Body of pancreas (tissue), 4 donors: Measurements from ENCODE around the gene LATS2. TPM values are rescaled to one million over a fixed set of nuclear protein-coding genes. Genes with fewer than 3 reads are reported as not detected.

Experiments used
- ATAC-seq: fragments of 150-250 bp; one replicate; pipeline ENCODE4 v1.9.1; 2016
- DNase-seq, 4 donors: peaks; one replicate each; pipeline ENCODE4 v3.0.0-alpha.2; 2019
- H3K27ac ChIP-seq, 4 donors: fragments of 200-600 bp; sonication (generic); 1 replicate in 3 of 4; 2 replicates in 1 of 4; pipeline versions ENCODE4 v1.5.1 to v1.6.1; 2016 to 2019; ENCODE audit warnings: mild to moderate bottlenecking in 1 of 4, mixed read lengths in 1 of 4, moderate library complexity in 1 of 4
- H3K27me3 ChIP-seq, 2 donors: fragments of 200-600 bp; sonication (generic); one replicate each; pipeline ENCODE4 v1.6.0; 2016; ENCODE audit warnings: mild to moderate bottlenecking in 1 of 2
- H3K36me3 ChIP-seq, 2 donors: fragments of 200-600 bp; sonication (generic); replicated peaks in 1 of 2; 2 replicates each; pipeline ENCODE4 v1.5.1; 2016; ENCODE audit warnings: low read depth in 2 of 2; ENCODE audit not compliant: insufficient read depth in 1 of 2
- H3K4me1 ChIP-seq: fragments of 200-600 bp; sonication (generic); one replicate; pipeline ENCODE4 v1.6.0; 2016
- H3K4me3 ChIP-seq, 2 donors: fragments of 200-600 bp; sonication (generic); 1 replicate in 1 of 2; 2 replicates in 1 of 2; pipeline ENCODE4 v1.5.1; 2016 to 2019
- H3K9me3 ChIP-seq, 3 donors: fragments of 200-600 bp; sonication (generic); 1 replicate in 2 of 3; 2 replicates in 1 of 3; pipeline ENCODE4 v1.5.1; 2016
- POLR2A ChIP-seq, 3 donors: fragments of 450-650 bp; IDR thresholded peaks; one replicate each; pipeline ENCODE4 v1.6.1; 2016; ENCODE audit warnings: antibody characterized with exemption in 3 of 3, mild to moderate bottlenecking in 2 of 3
- WGBS, 2 donors: methylation state at CpG; one replicate each; pipeline ENCODE4 v1.1.5; 2017; 5-methylcytosine and 5-hydroxymethylcytosine counted together
- intact Hi-C: fragments of 100-400 bp; cut with DNase I; formaldehyde crosslinking; loops from one replicate; pipeline ENCODE4 v1.15.1; 2023
- total RNA-seq, 2 donors: library from RNA; depleted of rRNA; stranded (reverse); fragments of >200 nt; gene quantifications; one replicate each; pipeline ENCODE4 v1.1.0, GENCODE V29; 2016
- TF ChIP-seq, protein P1 (sequence below), 7 experiments: fragments of 450-650 bp in 4 of 7; fragments of 200-600 bp in 3 of 7; sonication (generic) in 3 of 7; IDR thresholded peaks; one replicate each; pipeline ENCODE4 v1.5.1; 2016 to 2019; ENCODE audit warnings: antibody characterized with exemption in 7 of 7

LATS2 gene
- total RNA-seq, 2 donors from 2014 or later: 12.2 to 17.5 TPM

DNA sequence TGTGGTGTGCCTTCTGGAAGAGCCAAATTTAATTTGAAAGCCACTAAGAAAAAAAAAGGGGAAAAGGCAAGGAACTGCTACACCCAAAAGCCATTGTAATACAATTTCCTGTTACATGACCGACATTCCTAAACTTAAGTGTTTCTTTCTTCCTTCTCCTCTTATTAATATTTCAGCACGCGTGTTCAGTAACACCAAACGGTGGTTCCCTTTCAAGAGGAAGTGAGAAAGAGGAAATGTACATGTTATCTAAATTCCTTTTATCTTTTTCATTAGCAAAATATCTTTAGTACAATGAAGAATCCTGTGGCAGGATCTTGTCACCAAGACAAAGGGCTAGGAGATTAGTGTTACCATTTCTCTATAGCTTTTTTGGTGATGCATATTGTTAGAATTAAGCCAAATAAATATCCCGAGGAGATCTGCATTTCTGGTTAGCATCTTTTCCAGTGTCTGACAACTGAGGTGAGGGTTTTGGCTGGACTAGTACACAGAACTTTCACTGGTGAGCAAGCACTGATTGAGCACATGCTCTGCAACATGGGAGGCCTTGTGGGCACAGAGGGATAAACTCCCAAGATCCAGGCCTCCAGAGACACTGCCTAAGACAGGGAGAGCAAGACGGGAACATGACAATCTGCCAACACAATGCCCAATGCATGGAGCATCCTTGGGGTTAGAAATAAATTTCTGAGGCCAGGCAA, 22.1 kb downstream of the LATS2 start:
- no peaks in the 10 kb centered on the region for H3K36me3 ChIP-seq
- no peak for ATAC-seq
- TF ChIP-seq, protein P1, sequence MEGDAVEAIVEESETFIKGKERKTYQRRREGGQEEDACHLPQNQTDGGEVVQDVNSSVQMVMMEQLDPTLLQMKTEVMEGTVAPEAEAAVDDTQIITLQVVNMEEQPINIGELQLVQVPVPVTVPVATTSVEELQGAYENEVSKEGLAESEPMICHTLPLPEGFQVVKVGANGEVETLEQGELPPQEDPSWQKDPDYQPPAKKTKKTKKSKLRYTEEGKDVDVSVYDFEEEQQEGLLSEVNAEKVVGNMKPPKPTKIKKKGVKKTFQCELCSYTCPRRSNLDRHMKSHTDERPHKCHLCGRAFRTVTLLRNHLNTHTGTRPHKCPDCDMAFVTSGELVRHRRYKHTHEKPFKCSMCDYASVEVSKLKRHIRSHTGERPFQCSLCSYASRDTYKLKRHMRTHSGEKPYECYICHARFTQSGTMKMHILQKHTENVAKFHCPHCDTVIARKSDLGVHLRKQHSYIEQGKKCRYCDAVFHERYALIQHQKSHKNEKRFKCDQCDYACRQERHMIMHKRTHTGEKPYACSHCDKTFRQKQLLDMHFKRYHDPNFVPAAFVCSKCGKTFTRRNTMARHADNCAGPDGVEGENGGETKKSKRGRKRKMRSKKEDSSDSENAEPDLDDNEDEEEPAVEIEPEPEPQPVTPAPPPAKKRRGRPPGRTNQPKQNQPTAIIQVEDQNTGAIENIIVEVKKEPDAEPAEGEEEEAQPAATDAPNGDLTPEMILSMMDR (IDR thresholded peaks at IDR 0.05): no peak
- no peak for TF ChIP-seq POLR2A (IDR thresholded peaks at IDR 0.05)

DNA sequence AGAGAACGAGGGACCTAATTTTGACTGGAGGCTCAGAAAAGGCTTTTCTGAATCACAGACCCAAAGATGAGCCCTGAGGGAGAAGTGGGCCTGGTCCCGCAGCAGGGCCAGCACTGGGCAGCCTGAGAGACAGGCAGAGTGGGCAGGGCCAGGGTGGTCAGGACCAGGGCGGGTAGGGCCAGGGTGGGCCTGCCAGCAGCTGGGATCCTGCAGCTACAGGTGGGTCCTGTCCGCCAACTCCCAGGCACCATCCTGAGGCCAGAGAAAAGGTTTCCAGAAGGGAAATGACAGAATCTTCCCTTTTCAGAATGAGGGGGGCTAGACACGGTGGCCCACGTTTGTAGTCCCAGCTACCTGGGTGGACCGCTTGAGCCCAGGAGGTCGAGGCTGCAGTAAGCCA, 23.7 kb downstream of the LATS2 start:
- intact Hi-C loops: no loop called here
- Histone ChIP-seq H3K9me3 (no peaks in the 10 kb centered on the region), H3K27ac (peak overlapping the region in 3 of 4 donors; percentile 27 to 90 (median 29)), H3K4me1 (peaks cover 53% of the 10 kb centered on the region), H3K4me3 (no peak overlapping the region), H3K27me3 (no peaks in the 10 kb centered on the region), H3K36me3 (no peaks in the 10 kb centered on the region)
- WGBS, 2 donors: 76 to 86% methylated on average over 5 to 7 of the region's 8 CpGs
- ATAC-seq: no peak
- TF ChIP-seq, protein P1 (IDR thresholded peaks at IDR 0.05): no peak
- TF ChIP-seq POLR2A (IDR thresholded peaks at IDR 0.05): no peak
- DNase-seq: no peak

More for the DNA sequence above, 22.1 kb downstream of the LATS2 start:
- Histone ChIP-seq H3K4me1 (peaks cover 37% of the 10 kb centered on the region), H3K9me3 (no peaks in the 10 kb centered on the region), H3K27me3 (no peaks in the 10 kb centered on the region), H3K27ac (peak overlapping the region in 3 of 4 donors; percentile 22 to 68 (median 24)), H3K4me3 (no peak overlapping the region)
- 51 to 53% methylated on average over 5 to 6 of the region's 6 CpGs for WGBS, 2 donors
- DNase-seq: no peak
- intact Hi-C loops: no loop called here

DNA sequence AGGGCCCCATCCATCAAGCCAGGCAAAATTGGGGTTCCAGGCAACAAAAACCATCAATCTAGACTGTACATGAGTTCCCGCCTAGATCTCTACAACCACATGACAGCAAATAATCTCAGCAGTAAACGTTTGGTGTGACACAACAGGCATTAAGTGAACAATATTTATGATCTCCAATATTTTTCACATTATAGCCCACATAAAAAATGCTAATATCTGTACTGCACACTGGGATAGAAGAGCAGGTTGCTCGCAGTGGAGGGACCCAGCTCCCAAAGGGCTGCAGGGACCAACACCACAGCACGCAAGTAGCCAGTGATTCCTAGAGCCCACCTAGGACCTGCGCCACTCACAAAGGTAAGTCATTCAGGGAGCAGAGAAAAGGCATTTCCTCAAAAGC, 25.9 kb downstream of the LATS2 start:
- Histone ChIP-seq H3K9me3 (no peaks in the 10 kb centered on the region), H3K36me3 (no peaks in the 10 kb centered on the region), H3K4me1 (peaks cover 65% of the 10 kb centered on the region), H3K27me3 (no peaks in the 10 kb centered on the region), H3K4me3 (no peak overlapping the region), H3K27ac (peak overlapping the region; percentile 46 to 90 (median 87))
- DNase-seq (no peak), ATAC-seq (no peak)
- intact Hi-C loops: no loop called here
- 33 to 66% methylated on average over 3 to 5 of the region's 5 CpGs for WGBS, 2 donors
- TF ChIP-seq, protein P1 (IDR thresholded peaks at IDR 0.05): no peak
- no peak for TF ChIP-seq POLR2A (IDR thresholded peaks at IDR 0.05)

DNA sequence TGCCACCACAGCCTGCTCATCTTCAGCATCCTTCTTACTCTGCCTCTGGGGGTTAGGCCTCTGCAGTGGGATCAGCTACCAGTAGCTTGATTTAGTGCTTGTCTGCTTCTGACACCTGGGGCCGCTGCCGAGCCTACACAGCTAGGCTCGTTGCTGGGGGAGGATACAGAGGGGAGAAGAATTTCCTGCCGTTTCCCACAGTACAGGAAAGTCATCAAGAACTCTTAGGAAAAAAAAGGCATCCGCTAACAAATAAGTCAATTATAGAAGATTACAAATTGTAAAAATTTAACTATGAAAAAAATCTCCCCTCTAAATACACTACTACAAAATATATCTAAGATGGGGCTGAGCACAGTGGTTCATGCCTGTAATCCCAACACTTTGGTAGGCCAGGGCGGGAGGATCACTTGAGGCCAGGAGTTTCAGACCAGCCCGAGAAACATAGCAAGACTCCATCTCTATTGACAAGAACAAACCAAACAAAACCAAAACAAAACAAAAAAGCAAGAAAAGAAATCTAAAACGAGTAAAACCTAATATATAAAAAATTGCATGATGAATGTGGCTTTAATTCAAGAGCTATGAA, 26.7 kb downstream of the LATS2 start:
- peak in 1 of 4 donors; percentile 27 for DNase-seq
- H3K4me1 ChIP-seq: peaks cover 58% of the 10 kb centered on the region
- no peaks in the 10 kb centered on the region for H3K27me3 ChIP-seq
- no peak for TF ChIP-seq POLR2A (IDR thresholded peaks at IDR 0.05)
- TF ChIP-seq, protein P1 (IDR thresholded peaks at IDR 0.05): peak in 2 of 7 experiments; percentile 3 to 11
- no peaks in the 10 kb centered on the region for H3K9me3 ChIP-seq
- no peak overlapping the region for H3K4me3 ChIP-seq
- intact Hi-C loops: no loop called here
- H3K27ac ChIP-seq: peak overlapping the region; percentile 75 to 90 (median 87)
- 52 to 53% methylated on average over 8 of the region's 8 CpGs for WGBS, 2 donors
- H3K36me3 ChIP-seq: no peaks in the 10 kb centered on the region
- ATAC-seq: no peak
